GM10248 (cell line): ENCODE data around the gene ARHGEF19.
A peak's percentile ranks its signal among the peaks of the same experiment; 100 is the strongest.
"Not testable (repeated sequence)": the region's sequence is repeated elsewhere in the genome, so short reads cannot be mapped to it uniquely, and the experiment has no call there.

Source experiments
- CTCF ChIA-PET: fragments of 300-600 bp; sonication (Branson Sonifier 250); formaldehyde crosslinking; extraction: SDS; loops from one replicate; lab custom pipeline; 2021; ENCODE audit warnings: antibody characterized with exemption; lab: Yijun Ruan, JAX
- POLR2A ChIA-PET: fragments of 350-650 bp; sonication (Branson Sonifier 250); formaldehyde crosslinking; extraction: SDS; loops from one replicate; lab custom pipeline; 2020; ENCODE audit warnings: antibody characterized with exemption; lab: Yijun Ruan, JAX
- DNase-seq: peaks from one replicate; pipeline ENCODE4 v3.0.0; 2012; ENCODE audit errors: extremely low spot score
- TF ChIP-seq, protein P1 (sequence below): IDR thresholded peaks from 2 replicates; pipeline ENCODE4 v1.5.1; 2012; ENCODE audit warnings: mild to moderate bottlenecking, low read depth; ENCODE audit errors: extremely low read depth, missing control alignments, control extremely low read depth

The ARHGEF19 gene

DNA sequence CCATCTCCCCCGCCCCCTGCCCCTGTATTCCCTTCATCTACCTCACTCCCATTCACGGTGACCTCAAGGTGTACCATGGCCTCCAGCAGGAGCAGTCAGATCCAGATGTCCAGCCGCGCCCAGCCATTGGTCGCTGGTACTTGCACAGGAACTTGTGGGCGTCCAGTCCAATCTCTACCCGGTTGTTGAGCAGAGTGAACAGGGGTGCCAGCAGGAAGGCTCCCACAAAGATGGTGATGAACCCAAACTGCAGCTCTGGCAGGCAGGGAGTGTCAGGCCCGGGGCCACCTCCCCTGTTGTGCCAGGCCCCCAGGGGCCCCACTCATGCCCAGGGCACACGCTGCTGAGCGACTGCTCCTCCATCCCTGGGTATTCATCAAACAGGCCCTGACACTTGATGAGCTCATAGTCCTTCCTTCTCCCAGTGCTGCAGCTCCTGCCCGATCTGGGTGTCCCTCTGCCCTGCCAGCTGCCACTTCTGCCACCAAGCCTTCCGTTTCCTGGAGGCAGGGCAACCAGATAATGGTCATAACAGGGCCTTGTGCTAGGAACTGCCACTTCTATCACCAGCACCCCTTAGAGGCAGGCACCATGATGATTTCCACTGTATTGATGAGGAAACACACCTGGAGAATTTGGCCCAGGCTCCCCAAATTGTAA is 5.7 kb upstream of the ARHGEF19 start:
- CTCF ChIA-PET: interaction anchor here (1.0 to 2.6 kb wide), 7 partner anchors 10 to 146 kb away, joined by 3 to 8 read pairs (median 5); no protein-coding TSS in a partner anchor
- DNase-seq: no peak
- TF ChIP-seq, protein P1, sequence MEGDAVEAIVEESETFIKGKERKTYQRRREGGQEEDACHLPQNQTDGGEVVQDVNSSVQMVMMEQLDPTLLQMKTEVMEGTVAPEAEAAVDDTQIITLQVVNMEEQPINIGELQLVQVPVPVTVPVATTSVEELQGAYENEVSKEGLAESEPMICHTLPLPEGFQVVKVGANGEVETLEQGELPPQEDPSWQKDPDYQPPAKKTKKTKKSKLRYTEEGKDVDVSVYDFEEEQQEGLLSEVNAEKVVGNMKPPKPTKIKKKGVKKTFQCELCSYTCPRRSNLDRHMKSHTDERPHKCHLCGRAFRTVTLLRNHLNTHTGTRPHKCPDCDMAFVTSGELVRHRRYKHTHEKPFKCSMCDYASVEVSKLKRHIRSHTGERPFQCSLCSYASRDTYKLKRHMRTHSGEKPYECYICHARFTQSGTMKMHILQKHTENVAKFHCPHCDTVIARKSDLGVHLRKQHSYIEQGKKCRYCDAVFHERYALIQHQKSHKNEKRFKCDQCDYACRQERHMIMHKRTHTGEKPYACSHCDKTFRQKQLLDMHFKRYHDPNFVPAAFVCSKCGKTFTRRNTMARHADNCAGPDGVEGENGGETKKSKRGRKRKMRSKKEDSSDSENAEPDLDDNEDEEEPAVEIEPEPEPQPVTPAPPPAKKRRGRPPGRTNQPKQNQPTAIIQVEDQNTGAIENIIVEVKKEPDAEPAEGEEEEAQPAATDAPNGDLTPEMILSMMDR: no peak
- POLR2A ChIA-PET: interaction anchor here (1.5 kb wide), 1 partner anchor 19 kb away, joined by 9 read pairs; the partner anchor contains the start of gene CPLANE2

DNA sequence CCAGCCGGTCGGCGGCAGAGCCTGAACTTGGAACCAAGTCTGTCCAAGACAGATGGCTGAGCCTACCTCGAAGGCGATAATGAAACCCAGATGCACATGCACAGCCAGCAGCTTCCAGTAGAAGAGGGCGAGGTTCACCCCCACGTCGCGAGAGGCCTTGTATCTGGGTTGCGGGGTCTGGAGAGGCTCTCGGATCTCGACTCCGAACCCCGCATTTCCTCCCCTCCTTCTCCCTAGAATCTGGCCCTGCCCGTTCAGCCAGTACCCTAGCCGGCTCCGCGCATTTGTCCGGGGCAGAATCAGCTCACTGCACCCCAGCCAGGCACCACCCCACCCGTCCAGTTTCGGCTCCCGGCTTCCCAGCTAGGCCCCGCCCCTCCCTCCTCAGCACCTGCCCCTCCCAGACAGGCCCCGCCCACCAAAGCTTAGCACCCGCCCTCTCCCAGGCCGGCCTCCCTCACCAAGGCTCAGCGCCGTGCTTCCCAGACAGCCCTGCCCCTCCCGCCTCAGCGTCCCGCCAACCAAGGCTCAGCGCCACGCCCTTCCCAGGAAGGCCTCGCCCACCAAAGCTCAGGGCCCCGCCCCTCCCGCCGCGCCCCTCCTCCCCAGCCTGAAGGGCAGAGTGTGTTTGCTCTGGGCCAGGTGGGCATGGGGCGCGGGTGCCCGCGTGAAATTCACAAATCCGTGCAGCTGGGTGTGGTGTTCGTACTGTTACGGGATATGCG is 4.8 kb upstream of the ARHGEF19 start:
- ChIA-PET CTCF (interaction anchor here (0.9 to 2.6 kb wide), 8 partner anchors 9 to 147 kb away, joined by 3 to 11 read pairs (median 5); no protein-coding TSS in a partner anchor), POLR2A (interaction anchor here (0.5 to 1.6 kb wide), 5 partner anchors 10 to 276 kb away, joined by 3 to 9 read pairs (median 4); partner anchors contain the start of gene CPLANE2)
- peak; percentile 99 for DNase-seq
- TF ChIP-seq, protein P1: no peak

DNA sequence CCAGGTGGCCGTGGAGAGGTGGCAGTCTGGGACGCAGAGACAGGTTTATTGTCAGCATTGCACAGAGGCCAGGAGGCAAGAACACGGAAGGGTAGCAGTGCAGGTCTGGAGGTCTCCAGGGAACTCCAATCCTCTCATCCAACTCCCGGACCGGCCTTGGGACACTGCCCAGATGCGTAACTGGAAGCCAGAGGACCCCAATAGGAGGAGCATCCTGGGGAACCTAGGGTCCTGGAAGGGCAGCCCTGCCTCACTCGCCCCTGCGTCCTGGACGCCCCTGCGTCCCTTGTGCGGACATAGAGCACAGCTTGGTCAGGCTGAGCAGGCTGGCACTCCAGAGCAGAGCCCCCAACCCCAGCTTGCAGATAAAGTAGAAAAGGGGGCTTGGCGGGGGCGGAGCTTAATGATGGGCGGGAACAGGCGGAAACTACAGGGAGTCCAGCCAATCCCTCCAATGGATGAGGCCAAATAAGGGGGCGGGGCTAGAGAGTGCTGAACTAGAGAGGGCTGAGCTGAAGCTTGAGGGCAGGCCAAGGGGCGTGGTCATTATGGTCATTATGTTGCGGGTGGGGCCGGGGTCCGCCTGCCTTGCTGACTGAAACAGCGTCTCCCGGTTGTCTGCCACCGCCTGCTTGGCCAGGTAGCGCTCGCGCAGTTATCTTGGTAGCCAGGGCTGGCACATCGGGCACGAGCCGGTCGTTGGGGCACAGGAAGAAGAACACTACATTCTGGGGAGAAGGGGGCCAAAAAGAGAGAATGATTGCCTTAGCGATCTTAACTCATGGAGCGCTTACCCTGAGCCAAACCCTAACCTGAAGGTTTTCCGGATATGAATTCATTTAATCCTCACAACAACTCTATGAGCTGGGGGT is 3.7 kb upstream of the ARHGEF19 start:
- ChIA-PET CTCF (interaction anchor here (0.9 to 2.6 kb wide), 6 partner anchors 8 to 148 kb away, joined by 3 to 11 read pairs (median 4); no protein-coding TSS in a partner anchor), POLR2A (interaction anchor here (0.6 to 1.6 kb wide), 2 partner anchors 9 to 277 kb away, joined by 3 to 7 read pairs; no protein-coding TSS in a partner anchor)
- TF ChIP-seq, protein P1: no peak
- peak; percentile 80 for DNase-seq

DNA sequence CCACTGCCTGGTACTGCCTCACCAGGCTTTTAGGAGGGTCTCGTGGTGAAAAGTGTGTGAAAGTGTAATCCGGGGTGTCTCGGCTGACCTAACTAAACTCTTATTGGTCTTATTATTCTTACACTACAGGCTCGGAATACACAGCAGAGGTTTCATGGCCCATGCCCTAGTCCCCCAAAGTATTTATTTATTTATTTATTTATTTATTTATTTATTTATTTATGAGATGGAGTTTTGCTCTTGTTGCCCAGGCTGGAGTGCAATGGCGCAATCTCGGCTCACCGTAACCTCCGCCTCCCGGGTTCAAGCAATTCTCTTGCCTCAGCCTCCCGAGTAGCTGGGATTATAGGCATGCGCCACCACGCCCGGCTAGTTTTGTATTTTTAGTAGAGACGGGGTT is 2.8 kb upstream of the ARHGEF19 start:
- POLR2A ChIA-PET, DNase-seq, CTCF ChIA-PET: not testable (repeated sequence)

DNA sequence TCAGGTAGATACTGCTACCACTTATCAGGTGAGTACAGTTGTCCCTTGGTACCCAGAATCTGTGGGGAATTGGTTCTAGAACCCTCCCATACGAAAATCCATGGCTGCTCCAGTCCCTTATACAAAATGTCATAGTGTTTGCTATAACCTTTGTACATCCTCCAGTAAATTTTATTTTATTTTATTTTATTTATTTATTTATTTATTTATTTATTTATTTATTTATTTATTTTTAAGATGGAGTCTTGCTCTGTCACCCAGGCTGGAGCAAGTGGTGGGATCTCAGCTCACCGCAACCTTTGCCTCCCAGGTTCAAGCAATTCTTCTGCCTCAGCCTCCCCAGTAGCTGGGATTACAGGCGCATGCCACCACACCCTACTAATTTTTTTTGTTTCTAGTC is 1.1 kb upstream of the ARHGEF19 start:
- DNase-seq, POLR2A ChIA-PET: not testable (repeated sequence)
- CTCF ChIA-PET: interaction anchor here (3.4 kb wide), 1 partner anchor 135 kb away, joined by 10 read pairs; no protein-coding TSS in a partner anchor

DNA sequence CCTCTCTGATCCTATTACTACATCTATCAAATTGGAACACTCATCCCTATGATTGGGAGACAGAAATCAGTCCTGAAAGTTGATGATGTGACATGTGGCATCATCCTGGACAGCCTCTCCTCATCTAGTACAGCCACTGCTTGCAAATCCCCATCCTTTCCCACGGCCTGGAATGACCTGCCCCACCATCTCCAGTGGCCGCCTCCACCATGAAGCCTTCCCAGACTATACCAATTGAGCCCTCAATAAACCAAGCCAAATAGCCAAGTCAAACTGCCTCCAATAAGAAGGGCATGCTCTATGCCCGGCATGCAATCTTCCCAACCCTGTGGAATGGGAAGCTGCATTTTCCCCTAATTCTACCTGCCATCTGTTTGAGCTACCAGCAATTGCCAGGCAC is 561 bp upstream of the ARHGEF19 start:
- ChIA-PET CTCF (interaction anchor here (3.4 kb wide), 1 partner anchor 135 kb away, joined by 10 read pairs; no protein-coding TSS in a partner anchor), POLR2A (no interaction called here)
- TF ChIP-seq, protein P1: no peak
- no peak for DNase-seq

DNA sequence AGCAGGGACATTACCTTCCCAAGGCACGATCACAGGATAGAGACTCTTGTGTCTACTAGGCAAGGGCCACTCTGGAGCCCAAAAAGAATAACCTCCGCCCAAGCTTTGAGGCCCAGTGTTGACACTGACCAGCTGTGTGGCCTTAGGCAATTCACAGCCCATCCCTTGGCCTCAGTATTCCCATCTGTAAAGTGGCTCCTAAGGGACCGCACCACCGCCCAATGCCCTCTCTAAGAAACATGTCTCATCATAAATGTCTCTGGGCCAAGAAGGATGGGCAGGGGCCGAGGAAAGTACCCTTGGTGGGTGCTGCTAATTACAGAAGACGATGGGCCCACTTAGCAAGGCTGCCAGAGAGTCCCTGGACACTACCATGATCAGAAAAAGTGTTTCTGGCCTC is 628 bp downstream of the ARHGEF19 start:
- TF ChIP-seq, protein P1: no peak
- POLR2A ChIA-PET: no interaction called here
- no peak for DNase-seq
- CTCF ChIA-PET: interaction anchor here (3.4 kb wide), 1 partner anchor 133 kb away, joined by 10 read pairs; no protein-coding TSS in a partner anchor
